Endodermal cell (in vitro differentiated cells): Measurements from ENCODE around the gene GASK1B. TPM values are rescaled to one million over a fixed set of nuclear protein-coding genes. Genes with fewer than 3 reads are reported as not detected.

Source experiments
- DNase-seq: peaks from one replicate; pipeline ENCODE4 v3.0.0-alpha.2; 2017
- H3K27ac ChIP-seq: 2 replicates; pipeline ENCODE4 v1.5.1; 2013; ENCODE audit warnings: mild to moderate bottlenecking, low read depth, low read length, moderate library complexity
- H3K27me3 ChIP-seq: 2 replicates; pipeline ENCODE4 v1.6.1; 2013; ENCODE audit warnings: mild to moderate bottlenecking, low read length, moderate library complexity; ENCODE audit not compliant: insufficient read depth, control insufficient read depth, poor library complexity, severe bottlenecking
- H3K36me3 ChIP-seq: 2 replicates; pipeline ENCODE4 v1.7.0; 2013; ENCODE audit warnings: mild to moderate bottlenecking, low read length, moderate library complexity; ENCODE audit not compliant: control insufficient read depth, insufficient read depth
- H3K4me1 ChIP-seq: one replicate; pipeline ENCODE4 v1.7.0; 2013; ENCODE audit warnings: low read length; ENCODE audit not compliant: control insufficient read depth, insufficient read depth
- H3K4me3 ChIP-seq: 2 replicates; pipeline ENCODE4 v1.5.1; 2013; ENCODE audit warnings: mild to moderate bottlenecking, low read length, moderate library complexity
- H3K9ac ChIP-seq: 2 replicates; pipeline ENCODE4 v1.6.1; 2013; ENCODE audit warnings: mild to moderate bottlenecking, low read length, moderate library complexity; ENCODE audit not compliant: poor library complexity, severe bottlenecking; ENCODE audit errors: extremely low read depth
- H3K9me3 ChIP-seq: 2 replicates; pipeline ENCODE4 v1.6.1; 2013; ENCODE audit warnings: mild to moderate bottlenecking, low read length, moderate library complexity; ENCODE audit not compliant: control insufficient read depth
- H3K27ac Mint-ChIP-seq: 2 replicates; pipeline ENCODE4 v1.8.0; 2020; ENCODE audit warnings: mixed read lengths
- H3K27me3 Mint-ChIP-seq: 2 replicates; pipeline ENCODE4 v1.8.0; 2021; ENCODE audit warnings: mild to moderate bottlenecking, mixed read lengths; ENCODE audit not compliant: insufficient read depth
- H3K36me3 Mint-ChIP-seq: 2 replicates; pipeline ENCODE4 v1.8.0; 2020; ENCODE audit warnings: low read depth, mixed read lengths
- H3K4me1 Mint-ChIP-seq: 2 replicates; pipeline ENCODE4 v1.8.0; 2020; ENCODE audit warnings: mixed read lengths
- H3K4me3 Mint-ChIP-seq: 2 replicates; pipeline ENCODE4 v1.8.0; 2020; ENCODE audit warnings: mild to moderate bottlenecking, moderate library complexity, mixed read lengths
- H3K9me3 Mint-ChIP-seq: 2 replicates; pipeline ENCODE4 v1.8.0; 2020; ENCODE audit warnings: mild to moderate bottlenecking, mixed read lengths
- CTCF ChIP-seq: fragments of 200-600 bp; sonication (generic); conservative IDR thresholded peaks from 2 replicates; pipeline ENCODE4 v1.5.0; 2021; ENCODE audit warnings: antibody characterized with exemption, mild to moderate bottlenecking
- WGBS, 2 experiments: methylation state at CpG; one replicate each; pipeline versions ENCODE4 v1.1.5 to v1.1.7; 2013; ENCODE audit warnings: missing lambda C conversion rate in 2 of 2, mixed read lengths in 1 of 2; ENCODE audit not compliant: insufficient coverage in 1 of 2, insufficient read length in 1 of 2; 5-methylcytosine and 5-hydroxymethylcytosine counted together
- total RNA-seq, 2 donors: library from RNA; stranded (reverse); fragmentation: NEBNext Ultra II Directional in 1 of 2; extraction: Animal tissue kit (Norgen Biotek cat#: 25700) in 1 of 2; gene quantifications; 2 replicates in 1 of 2; 3 replicates in 1 of 2; pipeline ENCODE4 v1.2.1, GENCODE V29; 2021

The GASK1B gene
- total RNA-seq, 2 donors from 2014 or later, result 2.3 to 4.4 TPM

GRCh38 chr4:158203436-158203835 lies 30.6 kb upstream of the GASK1B start:
- H3K36me3 Mint-ChIP-seq, result no peaks in the 10 kb centered on the region
- Histone ChIP-seq H3K27ac (no peak overlapping the region), H3K4me3 (no peak overlapping the region), H3K27me3 (no peaks in the 10 kb centered on the region), H3K4me1 (no peaks in the 10 kb centered on the region), H3K36me3 (no peaks in the 10 kb centered on the region), H3K9me3 (peaks cover 4% of the 10 kb centered on the region), H3K9ac (no peak overlapping the region)
- H3K27ac Mint-ChIP-seq, result no peak overlapping the region
- peaks cover 7% of the 10 kb centered on the region for H3K4me1 Mint-ChIP-seq
- no peak for DNase-seq
- H3K4me3 Mint-ChIP-seq, result no peak overlapping the region
- no peak for TF ChIP-seq CTCF
- 65% methylated on average over 2 of the region's 2 CpGs; no CpG with 5 or more reads in 1 of the 2 experiments for WGBS, 2 experiments
- no peaks in the 10 kb centered on the region for H3K27me3 Mint-ChIP-seq
- peaks cover 3% of the 10 kb centered on the region for H3K9me3 Mint-ChIP-seq

GRCh38 chr4:158202481-158202880 lies 29.7 kb upstream of the GASK1B start:
- H3K36me3 Mint-ChIP-seq, result no peaks in the 10 kb centered on the region
- Histone ChIP-seq H3K27ac (no peak overlapping the region), H3K4me3 (no peak overlapping the region), H3K9ac (no peak overlapping the region), H3K27me3 (no peaks in the 10 kb centered on the region), H3K4me1 (no peaks in the 10 kb centered on the region), H3K36me3 (no peaks in the 10 kb centered on the region), H3K9me3 (peaks cover 4% of the 10 kb centered on the region)
- no peak for TF ChIP-seq CTCF
- H3K27ac Mint-ChIP-seq, result no peak overlapping the region
- DNase-seq, result no peak
- no peak overlapping the region for H3K4me3 Mint-ChIP-seq
- 97 to 100% methylated on average over 1 of the region's 1 CpG for WGBS, 2 experiments
- peaks cover 7% of the 10 kb centered on the region for H3K4me1 Mint-ChIP-seq
- H3K9me3 Mint-ChIP-seq, result peaks cover 3% of the 10 kb centered on the region
- H3K27me3 Mint-ChIP-seq, result no peaks in the 10 kb centered on the region

- peaks cover 4% of the 10 kb centered on the region for H3K9me3 ChIP-seq
- peaks cover 3% of the 10 kb centered on the region for H3K9me3 Mint-ChIP-seq
- H3K9ac ChIP-seq, result no peak overlapping the region
- H3K4me1 Mint-ChIP-seq, result peaks cover 7% of the 10 kb centered on the region
- no peak overlapping the region for H3K4me3 Mint-ChIP-seq
- no peaks in the 10 kb centered on the region for H3K27me3 ChIP-seq
- H3K36me3 Mint-ChIP-seq, result no peaks in the 10 kb centered on the region
- no peak overlapping the region for H3K27ac ChIP-seq
- H3K36me3 ChIP-seq, result no peaks in the 10 kb centered on the region
- TF ChIP-seq CTCF, result no peak
- no peak overlapping the region for H3K4me3 ChIP-seq
- no peaks in the 10 kb centered on the region for H3K4me1 ChIP-seq
- no peak overlapping the region for H3K27ac Mint-ChIP-seq
- H3K27me3 Mint-ChIP-seq, result no peaks in the 10 kb centered on the region
- DNase-seq, result no peak
Observed at GRCh38 chr4:158201876-158202275, 29.1 kb upstream of the GASK1B start.
